Skeletal muscle satellite cell (primary cell): Measurements from ENCODE around the gene PPM1J.

Experiments
- H3K27me3 ChIP-seq: 2 replicates; pipeline ENCODE4 v1.7.0; 2013; ENCODE audit warnings: low read length; ENCODE audit not compliant: control insufficient read depth, insufficient read depth
- H3K36me3 ChIP-seq: 2 replicates; pipeline ENCODE4 v1.7.0; 2013; ENCODE audit warnings: mild to moderate bottlenecking, control low read depth, low read length; ENCODE audit not compliant: insufficient read depth
- H3K4me1 ChIP-seq: 2 replicates; pipeline ENCODE4 v1.7.0; 2013; ENCODE audit warnings: low read length; ENCODE audit not compliant: control insufficient read depth, insufficient read depth
- H3K4me2 ChIP-seq: 2 replicates; pipeline ENCODE4 v1.7.0; 2013; ENCODE audit warnings: mild to moderate bottlenecking, low read length
- H3K4me3 ChIP-seq: 2 replicates; pipeline ENCODE4 v1.7.0; 2013; ENCODE audit warnings: low read length
- H3K9ac ChIP-seq: 2 replicates; pipeline ENCODE4 v1.7.0; 2013; ENCODE audit warnings: mild to moderate bottlenecking, low read depth, low read length, moderate library complexity
- H3K9me3 ChIP-seq: replicated peaks from 2 replicates; pipeline ENCODE4 v1.7.0; 2013; ENCODE audit warnings: mild to moderate bottlenecking, control low read depth, low read length

The PPM1J gene

GRCh38 chr1:112710159-112710558 is 5.0 kb downstream of the PPM1J start:
- H3K9me3 ChIP-seq: no peaks in the 10 kb centered on the region
- H3K4me1 ChIP-seq: peaks cover 18% of the 10 kb centered on the region
- H3K36me3 ChIP-seq: no peaks in the 10 kb centered on the region
- no peak overlapping the region for H3K9ac ChIP-seq
- H3K27me3 ChIP-seq: no peaks in the 10 kb centered on the region
- no peak overlapping the region for H3K4me2 ChIP-seq
- no peak overlapping the region for H3K4me3 ChIP-seq

DNA sequence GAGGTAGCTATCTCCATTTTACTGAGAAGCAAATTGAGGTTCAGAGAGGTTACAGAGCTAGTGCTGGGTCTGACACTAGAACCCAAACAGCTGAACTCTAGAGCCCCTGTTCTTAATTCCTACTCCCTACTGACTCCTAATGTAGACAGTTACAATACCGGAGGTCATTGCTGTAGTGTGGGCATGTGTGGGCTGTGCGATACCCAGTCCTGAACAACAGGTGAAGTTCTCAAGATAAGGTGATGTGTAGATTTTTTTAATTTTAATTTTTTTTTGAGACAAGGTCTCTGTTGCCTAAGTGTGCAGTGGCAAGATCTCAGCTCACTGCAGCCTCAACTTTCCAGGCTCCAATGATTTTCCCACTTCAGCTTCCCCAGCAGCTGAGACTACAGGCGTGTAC is 6.6 kb downstream of the PPM1J start:
- Histone ChIP-seq H3K4me3 (no peak overlapping the region), H3K9me3 (no peaks in the 10 kb centered on the region), H3K9ac (no peak overlapping the region), H3K27me3 (no peaks in the 10 kb centered on the region), H3K4me1 (peaks cover 21% of the 10 kb centered on the region), H3K36me3 (peaks cover 9% of the 10 kb centered on the region), H3K4me2 (no peak overlapping the region)

GRCh38 chr1:112708002-112708448 is 7.1 kb downstream of the PPM1J start:
- H3K4me3 ChIP-seq: no peak overlapping the region
- H3K4me2 ChIP-seq: peak overlapping the region; percentile 91
- peaks cover 13% of the 10 kb centered on the region for H3K36me3 ChIP-seq
- no peaks in the 10 kb centered on the region for H3K9me3 ChIP-seq
- no peaks in the 10 kb centered on the region for H3K27me3 ChIP-seq
- peak overlapping the region; percentile 96 for H3K9ac ChIP-seq
- H3K4me1 ChIP-seq: peaks cover 22% of the 10 kb centered on the region

DNA sequence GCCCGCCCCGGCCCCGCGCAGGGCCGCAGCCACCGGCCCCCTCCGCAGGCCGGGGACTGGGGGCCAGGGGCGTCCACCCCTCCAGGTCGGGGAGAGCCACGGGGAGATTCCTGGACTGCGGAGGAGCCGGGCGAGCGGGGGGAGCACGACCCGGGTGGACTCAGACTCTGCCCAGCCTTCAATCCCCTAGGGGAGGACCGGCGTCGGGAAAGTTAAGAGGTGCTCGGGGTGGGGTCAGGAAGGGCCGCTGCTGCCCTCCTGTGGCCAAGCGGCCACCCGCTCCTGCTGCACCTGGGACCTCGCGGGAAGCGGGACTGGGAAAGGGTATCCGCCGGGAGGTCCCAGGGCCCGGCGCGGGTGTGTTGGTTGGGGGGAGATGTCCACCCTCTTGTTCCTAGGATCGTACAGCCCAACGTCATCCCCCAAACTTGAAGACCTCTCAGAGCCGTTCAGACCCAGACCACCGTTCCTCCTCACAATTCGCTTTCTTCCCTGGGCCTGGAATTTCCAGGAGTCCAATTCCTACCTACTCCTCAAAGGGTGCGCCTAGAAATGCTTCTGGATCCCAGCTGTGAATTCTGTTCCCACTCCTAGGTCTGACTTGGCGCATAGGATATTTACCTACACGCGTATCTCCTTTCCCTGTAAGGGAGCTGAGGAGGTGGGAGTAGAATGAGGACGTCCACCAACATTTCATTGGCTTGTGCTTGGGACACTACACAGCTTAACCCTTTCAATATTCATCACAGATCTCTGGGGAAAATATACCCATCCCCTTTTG is 7.7 kb downstream of the PPM1J start:
- Histone ChIP-seq H3K4me3 (peak overlapping the region; percentile 93), H3K27me3 (no peaks in the 10 kb centered on the region), H3K36me3 (peaks cover 19% of the 10 kb centered on the region), H3K4me2 (peak overlapping the region; percentile 91), H3K4me1 (peaks cover 28% of the 10 kb centered on the region), H3K9me3 (no peaks in the 10 kb centered on the region), H3K9ac (peak overlapping the region; percentile 96)

DNA sequence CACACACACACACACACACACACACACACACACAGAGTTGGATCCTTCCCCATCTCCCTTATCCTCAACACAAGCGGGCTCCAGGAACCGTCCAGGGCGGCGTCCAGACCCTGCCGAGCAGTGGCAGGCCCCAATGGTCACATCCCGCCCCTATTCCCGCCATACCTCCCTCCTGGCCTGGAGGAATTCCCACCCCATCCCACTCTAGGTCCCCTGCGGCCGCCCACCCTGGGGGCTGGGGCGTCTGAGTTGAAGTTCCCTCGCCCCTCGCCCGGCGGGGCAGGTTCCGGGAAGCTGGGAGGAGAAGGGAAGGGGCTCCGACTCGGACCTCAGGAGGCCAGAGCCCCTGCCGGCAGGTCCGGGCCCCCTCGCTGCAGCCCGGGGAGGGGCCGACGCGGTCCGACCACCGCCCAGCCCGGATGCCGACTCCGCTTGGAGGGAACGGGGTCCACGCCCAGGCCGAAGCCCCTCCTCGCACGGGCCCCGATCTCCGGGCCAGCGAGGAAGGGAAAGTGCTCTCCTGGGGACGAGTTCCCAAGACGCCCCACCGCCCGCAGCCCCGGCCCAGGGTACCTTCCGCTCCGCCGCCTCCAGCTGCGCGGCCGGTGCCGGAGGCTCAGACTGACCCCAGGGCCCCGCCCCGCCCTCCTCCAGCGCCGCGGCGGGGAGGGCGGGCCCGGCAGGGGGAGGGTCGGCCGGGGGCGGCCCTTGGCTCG is 8.5 kb downstream of the PPM1J start, which contains the start of gene RHOC:
RHOC (minus strand) TSS at position 623 of the 716 bp plus-strand sequence. CDS start 3,328 bp downstream, outside the sequence.
- H3K4me1 ChIP-seq: peaks cover 35% of the 10 kb centered on the region
- peak within 1 kb of the TSS; percentile 96 for H3K9ac ChIP-seq
- no peaks in the 10 kb centered on the region for H3K9me3 ChIP-seq
- H3K4me2 ChIP-seq: peak within 1 kb of the TSS; percentile 91
- H3K4me3 ChIP-seq: peak within 1 kb of the TSS; percentile 93
- H3K36me3 ChIP-seq: peaks cover 27% of the 10 kb centered on the region
- H3K27me3 ChIP-seq: no peaks in the 10 kb centered on the region

DNA sequence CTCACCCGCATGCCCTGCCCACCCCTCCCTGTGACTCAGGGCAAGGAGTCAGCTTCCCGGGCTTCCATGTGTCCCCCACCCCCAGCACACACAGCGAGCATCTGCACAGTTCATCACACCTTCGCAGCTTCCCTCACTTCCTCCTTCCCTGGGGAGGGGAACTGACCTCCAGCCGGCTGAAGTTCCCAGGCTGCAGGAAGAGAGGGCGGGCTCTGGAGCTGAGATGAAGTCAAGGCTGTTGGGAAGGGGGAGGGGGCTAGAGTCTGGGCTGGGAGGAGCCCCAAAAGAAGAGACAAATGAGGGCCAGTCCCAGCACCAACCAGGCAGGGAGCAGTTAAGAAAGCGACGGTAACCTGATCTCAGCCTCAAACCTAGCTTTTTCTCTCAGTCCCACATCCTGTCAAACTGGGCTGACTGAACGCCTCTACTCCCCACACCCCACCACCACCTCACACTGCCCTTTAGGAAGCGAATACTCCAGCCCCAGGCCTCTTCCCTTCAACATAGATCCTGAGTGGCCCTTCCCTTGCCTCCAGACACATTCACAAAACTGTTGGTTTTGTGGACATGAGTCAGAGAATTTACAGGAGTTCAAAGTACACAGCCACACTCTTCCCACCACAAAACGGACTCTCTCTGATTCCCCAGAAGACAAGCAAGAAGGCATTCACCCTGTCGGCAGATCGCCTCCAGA is 10.1 kb downstream of the PPM1J start:
- peaks cover 51% of the 10 kb centered on the region for H3K4me1 ChIP-seq

GRCh38 chr1:112704391-112704933 is 10.7 kb downstream of the PPM1J start:
- Histone ChIP-seq H3K4me3 (peak overlapping the region; percentile 93), H3K4me1 (peaks cover 55% of the 10 kb centered on the region), H3K9ac (peak overlapping the region; percentile 96)

More for the DNA sequence above, 10.1 kb downstream of the PPM1J start:
- H3K9ac ChIP-seq: peak overlapping the region; percentile 96
- peak overlapping the region; percentile 91 for H3K4me2 ChIP-seq
- H3K36me3 ChIP-seq: peaks cover 41% of the 10 kb centered on the region
- peak overlapping the region; percentile 93 for H3K4me3 ChIP-seq
- H3K9me3 ChIP-seq: no peaks in the 10 kb centered on the region
- no peaks in the 10 kb centered on the region for H3K27me3 ChIP-seq

GRCh38 chr1:112703706-112704105 is 11.4 kb downstream of the PPM1J start:
- no peak overlapping the region for H3K4me3 ChIP-seq
- H3K9me3 ChIP-seq: no peaks in the 10 kb centered on the region
- H3K4me1 ChIP-seq: peaks cover 55% of the 10 kb centered on the region
- H3K9ac ChIP-seq: peak overlapping the region; percentile 96
- H3K27me3 ChIP-seq: no peaks in the 10 kb centered on the region
- peak overlapping the region; percentile 91 for H3K4me2 ChIP-seq
- peaks cover 50% of the 10 kb centered on the region for H3K36me3 ChIP-seq

More at GRCh38 chr1:112704391-112704933, 10.7 kb downstream of the PPM1J start:
- Histone ChIP-seq H3K9me3 (no peaks in the 10 kb centered on the region), H3K36me3 (peaks cover 47% of the 10 kb centered on the region), H3K27me3 (no peaks in the 10 kb centered on the region), H3K4me2 (peak overlapping the region; percentile 91)

DNA sequence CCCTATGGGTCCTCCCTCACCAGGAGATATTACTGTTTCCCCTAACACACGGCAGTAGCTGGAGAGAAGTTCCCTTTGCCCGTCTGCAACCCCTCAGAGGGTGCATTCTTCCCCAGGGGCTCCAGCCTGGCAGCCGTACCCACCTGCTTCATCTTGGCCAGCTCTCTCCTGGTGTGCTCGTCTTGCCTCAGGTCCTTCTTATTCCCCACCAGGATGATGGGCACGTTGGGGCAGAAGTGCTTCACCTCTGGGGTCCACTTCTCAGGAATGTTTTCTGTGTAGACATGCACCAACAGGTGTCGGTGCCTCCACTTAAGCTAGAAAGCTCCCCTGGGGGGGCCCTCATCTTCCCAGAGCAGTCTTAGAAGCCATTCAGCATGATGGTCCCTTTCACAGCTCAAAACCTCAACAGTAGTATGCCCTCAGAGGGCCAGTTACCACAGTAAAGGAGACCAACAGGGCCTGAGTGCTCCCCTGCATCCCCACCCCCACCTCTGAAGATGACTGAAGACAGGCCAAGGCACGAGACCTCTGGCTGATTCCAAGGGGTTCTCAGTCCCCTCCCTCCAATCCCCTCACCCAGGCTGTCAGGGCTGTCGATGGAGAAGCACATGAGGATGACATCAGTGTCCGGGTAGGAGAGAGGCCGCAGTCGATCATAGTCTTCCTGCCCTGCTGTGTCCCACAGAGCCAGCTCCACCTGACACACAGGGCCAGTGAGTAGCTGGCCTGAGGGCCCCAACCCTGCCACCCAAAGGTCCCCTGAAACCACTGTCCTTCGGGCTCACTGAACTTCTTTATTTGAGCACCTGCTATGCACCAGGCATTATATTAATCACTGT is 12.5 kb downstream of the PPM1J start:
- Histone ChIP-seq H3K4me2 (peak overlapping the region; percentile 14), H3K9ac (no peak overlapping the region), H3K4me1 (peaks cover 53% of the 10 kb centered on the region), H3K27me3 (no peaks in the 10 kb centered on the region), H3K4me3 (no peak overlapping the region), H3K36me3 (peaks cover 55% of the 10 kb centered on the region), H3K9me3 (no peaks in the 10 kb centered on the region)

DNA sequence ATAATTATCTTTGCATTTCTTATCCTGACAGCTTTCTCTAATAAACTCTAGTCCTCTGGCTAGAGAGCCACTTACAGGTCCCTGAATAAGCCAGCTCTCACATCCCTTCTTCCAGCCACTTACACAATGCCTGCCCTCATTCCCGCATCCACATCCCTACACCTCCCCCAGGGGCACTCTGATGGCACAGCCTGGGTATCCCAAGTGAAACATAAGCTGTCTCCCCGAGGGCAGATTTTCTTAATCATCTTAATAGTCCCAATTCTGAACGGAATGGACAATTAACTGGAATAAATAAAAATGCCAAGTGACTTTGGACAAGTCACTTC is 13.1 kb downstream of the PPM1J start:
- Histone ChIP-seq H3K4me2 (no peak overlapping the region), H3K9ac (peak overlapping the region; percentile 29), H3K9me3 (no peaks in the 10 kb centered on the region), H3K27me3 (no peaks in the 10 kb centered on the region), H3K4me3 (no peak overlapping the region), H3K36me3 (peaks cover 55% of the 10 kb centered on the region), H3K4me1 (peaks cover 50% of the 10 kb centered on the region)
